DND-41 (cell line): ENCODE data around the gene UIMC1.

Experiments used
- EZH2 ChIP-seq: IDR thresholded peaks from 3 replicates; pipeline ENCODE4 v1.6.1; 2012; ENCODE audit warnings: borderline replicate concordance, low read depth, mild to moderate bottlenecking, moderate library complexity, low read length, inconsistent platforms; ENCODE audit not compliant: severe bottlenecking
- TF ChIP-seq, protein P1 (sequence below): IDR thresholded peaks from 2 replicates; pipeline ENCODE4 v1.5.1; 2012; ENCODE audit warnings: borderline replicate concordance, low read length, moderate library complexity, mild to moderate bottlenecking; ENCODE audit not compliant: poor library complexity, severe bottlenecking; ENCODE audit errors: extremely low read depth

DNA sequence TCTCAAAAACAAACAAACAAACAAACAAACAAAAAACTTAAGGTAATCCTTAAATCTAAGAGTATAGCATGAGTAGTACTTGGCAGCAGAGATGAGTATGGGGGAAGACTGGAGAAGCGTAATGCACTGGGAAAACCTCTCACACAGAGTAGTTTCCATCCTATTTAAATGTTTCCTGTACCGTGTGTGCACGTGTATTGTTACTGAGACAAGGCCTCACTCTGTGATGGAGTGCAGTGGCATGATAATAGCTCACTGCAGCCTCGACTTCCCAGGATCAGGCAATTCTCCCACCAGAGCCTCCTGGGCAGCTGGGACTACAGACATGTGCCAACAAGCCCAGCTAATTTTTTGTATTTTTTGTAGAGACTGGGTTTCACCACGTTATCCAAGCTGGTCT, 2.9 kb downstream of the UIMC1 start:
- TF ChIP-seq, protein P1, sequence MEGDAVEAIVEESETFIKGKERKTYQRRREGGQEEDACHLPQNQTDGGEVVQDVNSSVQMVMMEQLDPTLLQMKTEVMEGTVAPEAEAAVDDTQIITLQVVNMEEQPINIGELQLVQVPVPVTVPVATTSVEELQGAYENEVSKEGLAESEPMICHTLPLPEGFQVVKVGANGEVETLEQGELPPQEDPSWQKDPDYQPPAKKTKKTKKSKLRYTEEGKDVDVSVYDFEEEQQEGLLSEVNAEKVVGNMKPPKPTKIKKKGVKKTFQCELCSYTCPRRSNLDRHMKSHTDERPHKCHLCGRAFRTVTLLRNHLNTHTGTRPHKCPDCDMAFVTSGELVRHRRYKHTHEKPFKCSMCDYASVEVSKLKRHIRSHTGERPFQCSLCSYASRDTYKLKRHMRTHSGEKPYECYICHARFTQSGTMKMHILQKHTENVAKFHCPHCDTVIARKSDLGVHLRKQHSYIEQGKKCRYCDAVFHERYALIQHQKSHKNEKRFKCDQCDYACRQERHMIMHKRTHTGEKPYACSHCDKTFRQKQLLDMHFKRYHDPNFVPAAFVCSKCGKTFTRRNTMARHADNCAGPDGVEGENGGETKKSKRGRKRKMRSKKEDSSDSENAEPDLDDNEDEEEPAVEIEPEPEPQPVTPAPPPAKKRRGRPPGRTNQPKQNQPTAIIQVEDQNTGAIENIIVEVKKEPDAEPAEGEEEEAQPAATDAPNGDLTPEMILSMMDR, result no peak
- TF ChIP-seq EZH2, result no peak
